ENCODE results near the gene EDN1. TPM values are rescaled to one million over a fixed set of nuclear protein-coding genes. Genes with fewer than 3 reads are reported as not detected.

EDN1 gene
- total RNA-seq, 3 donors from 2014 or later (not counting 1 experiment from before 2014, with no cell fraction given), result 0.63 to 1.5 (median 0.71) TPM

GRCh38 chr6:12327988-12328387 is 37.8 kb downstream of the EDN1 start:
- ATAC-seq (no peak), DNase-seq (no peak)
- no peaks in the 10 kb centered on the region for H3K9me3 Mint-ChIP-seq
- H3K27ac Mint-ChIP-seq, result no peak overlapping the region
- WGBS (ENCODE audit: insufficient coverage), result 55% methylated on average over 4 of the region's 4 CpGs
- Histone ChIP-seq H3K4me1 (ENCODE audit: control insufficient read depth, insufficient read depth, low read length) (no peaks in the 10 kb centered on the region), H3K27ac (ENCODE audit: low read length) (no peak overlapping the region), H3K9me3 (ENCODE audit: control insufficient read depth, insufficient read depth, low read length) (no peaks in the 10 kb centered on the region), H3K4me3 (ENCODE audit: low read length) (no peak overlapping the region), H3K36me3 (ENCODE audit: control insufficient read depth, insufficient read depth, low read length) (no peaks in the 10 kb centered on the region), H3K27me3 (ENCODE audit: control insufficient read depth, insufficient read depth, low read length) (no peaks in the 10 kb centered on the region)
- no peaks in the 10 kb centered on the region for H3K36me3 Mint-ChIP-seq
- H3K27me3 Mint-ChIP-seq (ENCODE audit: low read depth in 2 of 2), result peaks cover 6 to 8% of the 10 kb centered on the region in 2 donors
- TF ChIP-seq CTCF (IDR thresholded peaks at IDR 0.05), result no peak
- no peak overlapping the region for H3K4me3 Mint-ChIP-seq
- intact Hi-C loops (cut with micrococcal nuclease), result no loop called here
- peaks cover 0 to 15% of the 10 kb centered on the region in 2 donors for H3K4me1 Mint-ChIP-seq

GRCh38 chr6:12328701-12329100 is 38.5 kb downstream of the EDN1 start:
- Histone ChIP-seq H3K9me3 (ENCODE audit: control insufficient read depth, insufficient read depth, low read length) (no peaks in the 10 kb centered on the region), H3K27me3 (ENCODE audit: control insufficient read depth, insufficient read depth, low read length) (no peaks in the 10 kb centered on the region), H3K4me1 (ENCODE audit: control insufficient read depth, insufficient read depth, low read length) (no peaks in the 10 kb centered on the region), H3K27ac (ENCODE audit: low read length) (no peak overlapping the region), H3K36me3 (ENCODE audit: control insufficient read depth, insufficient read depth, low read length) (no peaks in the 10 kb centered on the region), H3K4me3 (ENCODE audit: low read length) (no peak overlapping the region)
- Mint-ChIP-seq H3K27ac (no peak overlapping the region), H3K4me3 (no peak overlapping the region), H3K4me1 (peaks cover 0 to 15% of the 10 kb centered on the region in 2 donors), H3K9me3 (no peaks in the 10 kb centered on the region), H3K36me3 (no peaks in the 10 kb centered on the region), H3K27me3 (ENCODE audit: low read depth in 2 of 2) (peaks cover 6 to 8% of the 10 kb centered on the region in 2 donors)
- no peak for TF ChIP-seq CTCF (IDR thresholded peaks at IDR 0.05)
- ATAC-seq (no peak), DNase-seq (no peak)
- intact Hi-C loops (cut with micrococcal nuclease), result no loop called here
- WGBS (ENCODE audit: insufficient coverage), result 67% methylated on average over 3 of the region's 3 CpGs

GRCh38 chr6:12331474-12331873 is 41.3 kb downstream of the EDN1 start:
- Histone ChIP-seq H3K4me1 (ENCODE audit: control insufficient read depth, insufficient read depth, low read length) (no peaks in the 10 kb centered on the region), H3K27me3 (ENCODE audit: control insufficient read depth, insufficient read depth, low read length) (no peaks in the 10 kb centered on the region), H3K36me3 (ENCODE audit: control insufficient read depth, insufficient read depth, low read length) (no peaks in the 10 kb centered on the region), H3K27ac (ENCODE audit: low read length) (no peak overlapping the region), H3K4me3 (ENCODE audit: low read length) (no peak overlapping the region), H3K9me3 (ENCODE audit: control insufficient read depth, insufficient read depth, low read length) (no peaks in the 10 kb centered on the region)
- DNase-seq (no peak), ATAC-seq (no peak)
- no peak for TF ChIP-seq CTCF (IDR thresholded peaks at IDR 0.05)
- Mint-ChIP-seq H3K4me3 (no peak overlapping the region), H3K27ac (no peak overlapping the region), H3K27me3 (ENCODE audit: low read depth in 2 of 2) (peaks cover 9 to 12% of the 10 kb centered on the region in 2 donors), H3K36me3 (no peaks in the 10 kb centered on the region), H3K9me3 (no peaks in the 10 kb centered on the region), H3K4me1 (peaks cover 0 to 15% of the 10 kb centered on the region in 2 donors)
- intact Hi-C loops (cut with micrococcal nuclease), result no loop called here
- 100% methylated on average over 1 of the region's 2 CpGs for WGBS (ENCODE audit: insufficient coverage)

All from natural killer cell (primary cell).